DOHH2 (cell line): ENCODE measurements around the gene MAP7D3.

ENCODE experiments used
- H3F3A ChIP-seq: fragments of 200-600 bp; sonication (generic), shearing (Covaris generic); 2 replicates; pipeline ENCODE4 v1.6.0; 2016; ENCODE audit warnings: antibody characterized with exemption, mild to moderate bottlenecking; ENCODE audit not compliant: control insufficient read depth, insufficient read depth
- H3K27ac ChIP-seq: fragments of 200-600 bp; sonication (generic); 2 replicates; pipeline ENCODE4 v1.5.1; 2014; ENCODE audit warnings: low read depth, mild to moderate bottlenecking, low read length, moderate library complexity
- H3K27me3 ChIP-seq: fragments of 200-600 bp; sonication (generic); 2 replicates; pipeline ENCODE4 v1.6.1; 2014; ENCODE audit warnings: mild to moderate bottlenecking, low read length, mixed read lengths; ENCODE audit not compliant: control insufficient read depth
- H3K36me3 ChIP-seq: fragments of 200-600 bp; sonication (generic); 2 replicates; pipeline ENCODE4 v1.6.1; 2014; ENCODE audit warnings: mild to moderate bottlenecking, low read length, moderate library complexity, mixed read lengths; ENCODE audit not compliant: control insufficient read depth
- H3K4me1 ChIP-seq: fragments of 200-600 bp; sonication (generic); 2 replicates; pipeline ENCODE4 v1.6.1; 2014; ENCODE audit warnings: mild to moderate bottlenecking, low read length, mixed read lengths; ENCODE audit not compliant: control insufficient read depth
- H3K4me2 ChIP-seq: fragments of 200-600 bp; sonication (generic); 2 replicates; pipeline ENCODE4 v1.6.0; 2014; ENCODE audit warnings: mild to moderate bottlenecking, low read length, moderate library complexity
- H3K4me3 ChIP-seq: fragments of 200-600 bp; sonication (generic); 2 replicates; pipeline ENCODE4 v1.5.1; 2014; ENCODE audit warnings: mild to moderate bottlenecking, low read length, mixed read lengths
- H3K79me2 ChIP-seq: fragments of 200-600 bp; sonication (generic); 2 replicates; pipeline ENCODE4 v1.6.1; 2014; ENCODE audit warnings: mild to moderate bottlenecking, low read length, mixed read lengths; ENCODE audit not compliant: control insufficient read depth
- H3K9me2 ChIP-seq: fragments of 200-600 bp; sonication (generic); replicated peaks from 2 replicates; pipeline ENCODE4 v1.6.1; 2014; ENCODE audit warnings: mild to moderate bottlenecking, low read length, mixed read lengths; ENCODE audit not compliant: control insufficient read depth
- H3K9me3 ChIP-seq: fragments of 200-600 bp; sonication (generic); 2 replicates; pipeline ENCODE4 v1.6.1; 2014; ENCODE audit warnings: antibody characterized with exemption, low read length, mixed read lengths; ENCODE audit not compliant: control insufficient read depth, insufficient read depth
- H4K20me1 ChIP-seq: fragments of 200-600 bp; sonication (generic); 2 replicates; pipeline ENCODE4 v1.6.0; 2014; ENCODE audit warnings: low read depth, mild to moderate bottlenecking, antibody characterized with exemption, low read length, moderate library complexity; ENCODE audit not compliant: control insufficient read depth, insufficient read depth
- CTCF ChIP-seq: fragments of 200-600 bp; sonication (generic); IDR thresholded peaks from one replicate; pipeline ENCODE4 v1.5.1; 2014; ENCODE audit warnings: antibody characterized with exemption, mild to moderate bottlenecking, low read depth, low read length; ENCODE audit not compliant: poor library complexity, severe bottlenecking
- EZH2phosphoT487 ChIP-seq: fragments of 200-600 bp; sonication (generic); IDR thresholded peaks from 2 replicates; pipeline ENCODE4 v1.6.1; 2017; ENCODE audit warnings: borderline replicate concordance, mild to moderate bottlenecking, antibody characterized with exemption, low read length, moderate library complexity, mixed read lengths

The MAP7D3 gene

GRCh38 chrX:136192839-136193414 lies 58.3 kb downstream of the MAP7D3 start:
- TF ChIP-seq EZH2phosphoT487 (no peak), CTCF (no peak)
- Histone ChIP-seq H3K27me3 (peaks cover 2% of the 10 kb centered on the region; the same call in 1 of the 2 replicates), H3K4me3 (no peak overlapping the region), H3K27ac (no peak overlapping the region), H3K9me3 (no peaks in the 10 kb centered on the region), H3F3A (no peaks in the 10 kb centered on the region), H4K20me1 (no peaks in the 10 kb centered on the region), H3K9me2 (no peaks in the 10 kb centered on the region), H3K4me2 (no peak overlapping the region), H3K79me2 (no peaks in the 10 kb centered on the region), H3K36me3 (no peaks in the 10 kb centered on the region), H3K4me1 (no peaks in the 10 kb centered on the region)

DNA sequence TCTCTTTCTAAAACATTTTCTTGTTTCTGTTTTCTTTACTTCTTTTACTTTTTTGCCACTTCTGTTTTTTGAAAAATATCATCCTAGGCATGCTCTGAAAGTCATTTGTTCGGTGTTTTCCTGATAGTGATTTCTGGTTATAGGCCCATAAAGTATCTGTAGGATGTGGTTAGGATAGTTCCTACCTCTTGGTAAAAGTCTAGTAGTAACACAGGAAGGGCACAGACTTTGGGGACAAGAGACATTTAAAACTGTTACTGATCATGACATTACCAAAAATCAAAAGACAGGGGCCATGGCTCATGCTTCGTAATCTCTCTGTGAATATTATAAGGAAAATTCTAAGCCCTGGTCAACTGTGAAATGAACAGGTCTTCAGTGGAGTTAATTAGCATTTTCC lies 59.1 kb downstream of the MAP7D3 start:
- no peak overlapping the region for H3K4me2 ChIP-seq
- no peaks in the 10 kb centered on the region for H3K4me1 ChIP-seq
- H3K27ac ChIP-seq: no peak overlapping the region
- no peaks in the 10 kb centered on the region for H3K79me2 ChIP-seq
- no peak overlapping the region for H3K4me3 ChIP-seq
- H3K9me2 ChIP-seq: no peaks in the 10 kb centered on the region
- H3K9me3 ChIP-seq: no peaks in the 10 kb centered on the region
- no peaks in the 10 kb centered on the region for H4K20me1 ChIP-seq
- TF ChIP-seq EZH2phosphoT487: no peak
- TF ChIP-seq CTCF: no peak
- no peaks in the 10 kb centered on the region for H3F3A ChIP-seq
- no peaks in the 10 kb centered on the region for H3K36me3 ChIP-seq
- H3K27me3 ChIP-seq: no peaks in the 10 kb centered on the region

DNA sequence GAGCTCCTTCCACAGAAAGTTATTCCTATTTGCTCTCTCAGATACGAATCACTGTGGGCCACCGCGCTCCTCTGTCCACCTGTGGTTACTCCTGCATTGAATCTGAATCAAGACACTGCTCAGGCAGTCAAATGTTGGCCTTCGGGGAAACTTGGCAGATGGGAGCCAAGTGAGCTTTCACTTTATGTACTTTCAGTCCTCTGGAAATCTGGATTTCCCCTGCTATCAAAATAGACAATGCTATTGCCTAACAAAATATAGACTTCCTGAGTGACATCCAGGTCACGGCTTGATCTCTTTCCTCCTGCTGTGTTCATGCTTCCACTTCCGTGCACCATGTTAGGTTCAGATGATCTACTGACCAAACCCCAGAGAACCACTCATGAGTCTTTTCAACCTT lies 60.0 kb downstream of the MAP7D3 start:
- no peak overlapping the region for H3K4me2 ChIP-seq

More for the DNA sequence above, 60.0 kb downstream of the MAP7D3 start:
- H3K27me3 ChIP-seq: no peaks in the 10 kb centered on the region
- H3K4me1 ChIP-seq: no peaks in the 10 kb centered on the region
- H3F3A ChIP-seq: no peaks in the 10 kb centered on the region
- no peak overlapping the region for H3K4me3 ChIP-seq
- no peaks in the 10 kb centered on the region for H3K36me3 ChIP-seq
- TF ChIP-seq EZH2phosphoT487: no peak
- no peak for TF ChIP-seq CTCF
- no peaks in the 10 kb centered on the region for H3K9me2 ChIP-seq
- no peak overlapping the region for H3K27ac ChIP-seq
- H4K20me1 ChIP-seq: no peaks in the 10 kb centered on the region
- no peaks in the 10 kb centered on the region for H3K79me2 ChIP-seq
- H3K9me3 ChIP-seq: no peaks in the 10 kb centered on the region
